PFSK-1 (cell line): ENCODE measurements around the gene CARD8.

Experiments
- POLR2AphosphoS5 ChIP-seq: IDR thresholded peaks from 2 replicates; pipeline ENCODE4 v1.6.1; 2012; ENCODE audit warnings: low read depth, mild to moderate bottlenecking, control low read depth, low read length, moderate library complexity
- REST ChIP-seq, 2 experiments: IDR thresholded peaks; 2 replicates each; pipeline versions ENCODE4 v1.6.1 to v1.8.0; 2011 to 2012; ENCODE audit warnings: low read depth in 2 of 2, low read length in 2 of 2, control low read depth in 1 of 2, inconsistent platforms in 1 of 2, mild to moderate bottlenecking in 1 of 2, moderate library complexity in 1 of 2; ENCODE audit not compliant: insufficient read depth in 1 of 2

DNA sequence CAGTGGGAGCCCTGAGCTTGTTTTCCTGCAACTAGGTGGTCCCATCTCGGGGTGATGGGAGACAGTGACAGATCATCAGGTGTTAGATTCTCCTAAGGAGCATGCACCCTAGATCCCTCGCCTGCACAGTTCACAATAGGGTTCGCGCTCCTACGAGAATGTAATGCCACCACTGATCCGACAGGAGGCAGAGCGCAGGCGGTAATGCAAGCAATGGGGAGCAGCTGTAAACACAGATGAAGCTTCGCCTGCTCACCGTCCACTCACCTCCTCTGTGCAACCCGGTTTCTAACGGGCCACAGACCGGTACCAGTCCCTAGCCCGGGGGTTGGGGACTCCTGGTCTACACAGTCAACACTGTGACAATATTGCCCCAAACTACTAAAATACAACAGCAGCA, 38.8 kb downstream of the CARD8 start:
- no peak for TF ChIP-seq POLR2AphosphoS5
- no peak for TF ChIP-seq REST (IDR thresholded peaks at IDR 0.05; ENCODE audit: insufficient read depth in 1 of 2, low read depth in 2 of 2, low read length in 2 of 2)
